A549 (cell line): Measurements from ENCODE around the gene CEMIP2. TPM values are rescaled to one million over a fixed set of nuclear protein-coding genes. Genes with fewer than 3 reads are reported as not detected.

Source experiments
- ATAC-seq, 2 experiments: fragments of 200-7000 bp in 1 of 2; fragments of >200 bp in 1 of 2; cut with Nextera tagmentation in 1 of 2; cut with Tn5 transposase in 1 of 2; 3 replicates each; pipeline versions ENCODE4 v1.8.0 to v1.9.1; 2018 to 2020; ENCODE audit warnings: mild to moderate bottlenecking in 1 of 2, moderate library complexity in 1 of 2
- CTCF ChIA-PET: fragments of 300-600 bp; sonication (Branson Sonifier 250); formaldehyde crosslinking; extraction: SDS; loops from one replicate; lab custom pipeline; 2021; ENCODE audit warnings: antibody characterized with exemption, inconsistent platforms; lab: Yijun Ruan, JAX
- POLR2A ChIA-PET: fragments of 350-600 bp; formaldehyde crosslinking; extraction: SDS; loops from one replicate; lab custom pipeline; 2021; ENCODE audit warnings: antibody characterized with exemption, inconsistent platforms; lab: Yijun Ruan, JAX
- DNase-seq, 2 experiments: peaks; one replicate each; pipeline versions ENCODE4 v3.0.0 to v3.0.0-alpha.2; 2011 to 2016; ENCODE audit warnings: low read depth in 1 of 2, low spot score in 1 of 2
- FAIRE-seq: peaks from 2 replicates; lab custom pipeline; 2011; peaks lifted over from hg19 to GRCh38; lab: Jason Lieb, UNC
- H3K27ac ChIP-seq, 2 experiments: fragments of >200 bp; sonication (Bioruptor Twin); formaldehyde crosslinking; 3 replicates each; pipeline ENCODE4 v1.5.1; 2016 to 2017
- H3K4me1 ChIP-seq: fragments of >200 bp; sonication (Bioruptor Twin); formaldehyde crosslinking; 3 replicates; pipeline ENCODE4 v1.6.1; 2016
- H3K4me2 ChIP-seq: fragments of >200 bp; sonication (Bioruptor Twin); formaldehyde crosslinking; 3 replicates; pipeline ENCODE4 v1.6.1; 2016
- H3K4me3 ChIP-seq: fragments of >200 bp; sonication (Bioruptor Twin); formaldehyde crosslinking; 3 replicates; pipeline ENCODE4 v1.5.1; 2016
- H3K9me3 ChIP-seq: fragments of >200 bp; sonication (Bioruptor Twin); formaldehyde crosslinking; 3 replicates; pipeline ENCODE4 v1.6.1; 2016
- CEBPB ChIP-seq, 2 experiments: fragments of >200 bp in 1 of 2; sonication (Bioruptor Twin) in 1 of 2; formaldehyde crosslinking in 1 of 2; IDR thresholded peaks; 2 replicates each; pipeline ENCODE4 v1.6.1; 2012 to 2016
- CHD2 ChIP-seq: fragments of 150-350 bp; IDR thresholded peaks from 2 replicates; pipeline ENCODE4 v1.6.1; 2014; ENCODE audit warnings: low read length; ENCODE audit not compliant: partially characterized antibody
- CHD4 ChIP-seq: fragments of 200-600 bp; sonication (generic); IDR thresholded peaks from 2 replicates; pipeline ENCODE4 v1.6.1; 2016; ENCODE audit warnings: antibody characterized with exemption, mild to moderate bottlenecking, borderline replicate concordance
- EHF ChIP-seq: fragments of 250-450 bp; sonication (Bioruptor Pico); IDR thresholded peaks from 2 replicates; pipeline ENCODE4 v1.5.0; 2020; ENCODE audit warnings: mild to moderate bottlenecking
- EHMT2 ChIP-seq: fragments of 200-600 bp; sonication (generic); IDR thresholded peaks from 2 replicates; pipeline ENCODE4 v1.6.1; 2016; ENCODE audit warnings: antibody characterized with exemption, low read depth, mild to moderate bottlenecking, moderate library complexity
- ESRRA ChIP-seq: fragments of 150-350 bp; IDR thresholded peaks from 2 replicates; pipeline ENCODE4 v1.6.1; 2014; ENCODE audit warnings: mild to moderate bottlenecking, low read length, borderline replicate concordance
- FOXS1 ChIP-seq: fragments of 250-450 bp; sonication (Bioruptor Pico); IDR thresholded peaks from 2 replicates; pipeline ENCODE4 v1.5.0; 2020; ENCODE audit warnings: mild to moderate bottlenecking, moderate library complexity
- HES2 ChIP-seq: fragments of >200 bp; sonication (Bioruptor Twin); formaldehyde crosslinking; IDR thresholded peaks from 2 replicates; pipeline ENCODE4 v1.6.1; 2016
- HMGXB4 ChIP-seq: fragments of 250-450 bp; sonication (Bioruptor Pico); IDR thresholded peaks from 2 replicates; pipeline ENCODE4 v1.5.0; 2021; ENCODE audit warnings: mild to moderate bottlenecking, moderate library complexity, borderline replicate concordance
- HOXB13 ChIP-seq: fragments of 250-450 bp; sonication (Bioruptor Pico); IDR thresholded peaks from 2 replicates; pipeline ENCODE4 v1.5.0; 2020; ENCODE audit warnings: low read depth, mild to moderate bottlenecking, moderate library complexity
- MAX ChIP-seq: IDR thresholded peaks from 2 replicates; pipeline ENCODE4 v1.6.1; 2012
- MYC ChIP-seq: IDR thresholded peaks from 2 replicates; pipeline ENCODE4 v1.6.1; 2012; ENCODE audit warnings: mild to moderate bottlenecking, inconsistent platforms, low read length, improper control_type of control experiment, borderline replicate concordance
- NFE2L2 ChIP-seq: fragments of 150-350 bp; conservative IDR thresholded peaks from 2 replicates; pipeline ENCODE4 v1.6.1; 2014; ENCODE audit warnings: low read length
- NPAS2 ChIP-seq: fragments of 250-450 bp; sonication (Bioruptor Pico); IDR thresholded peaks from 2 replicates; pipeline ENCODE4 v1.8.0; 2022; ENCODE audit warnings: mild to moderate bottlenecking, moderate library complexity, borderline replicate concordance
- NR3C1 ChIP-seq: fragments of >200 bp; sonication (Bioruptor Twin); formaldehyde crosslinking; IDR thresholded peaks from 3 replicates; pipeline ENCODE4 v1.6.1; 2017
- POLR2AphosphoS2 ChIP-seq: conservative IDR thresholded peaks from 2 replicates; pipeline ENCODE4 v1.6.1; 2012; ENCODE audit warnings: low read length, improper control_type of control experiment, inconsistent platforms
- RARB ChIP-seq: fragments of 250-450 bp; sonication (Bioruptor Pico); IDR thresholded peaks from 2 replicates; pipeline ENCODE4 v1.8.0; 2021; ENCODE audit warnings: mild to moderate bottlenecking, moderate library complexity
- RNF2 ChIP-seq: fragments of 200-600 bp; sonication (generic); IDR thresholded peaks from 2 replicates; pipeline ENCODE4 v1.6.1; 2016; ENCODE audit warnings: low read depth, mild to moderate bottlenecking, antibody characterized with exemption, moderate library complexity, borderline replicate concordance
- SMC3 ChIP-seq: fragments of >200 bp; sonication (Bioruptor Twin); formaldehyde crosslinking; IDR thresholded peaks from 3 replicates; pipeline ENCODE4 v1.6.1; 2018; ENCODE audit warnings: inconsistent platforms
- SREBF2 ChIP-seq: fragments of 450-650 bp; IDR thresholded peaks from 2 replicates; pipeline ENCODE4 v1.6.1; 2014; ENCODE audit warnings: mild to moderate bottlenecking, moderate library complexity
- ZSCAN20 ChIP-seq: fragments of 250-450 bp; sonication (Bioruptor Pico); IDR thresholded peaks from 2 replicates; pipeline ENCODE4 v1.8.0; 2022; ENCODE audit warnings: mild to moderate bottlenecking, moderate library complexity
- WGBS: methylation state at CpG from one replicate; pipeline ENCODE4 v1.1.6; 2017; ENCODE audit errors: missing lambda C conversion rate; 5-methylcytosine and 5-hydroxymethylcytosine counted together
- polyA plus RNA-seq, 4 experiments: library from polyadenylated mRNA; depleted of rRNA in 3 of 4; stranded (reverse); fragments of >200 nt; fragmentation: RNase III in 1 of 4; extraction: RNeasy Plus Mini Kit Qiagen cat#74134 plus additional on column Dnase treatment in 1 of 4; gene quantifications; 2 replicates in 3 of 4; 3 replicates in 1 of 4; pipeline ENCODE4 v1.2.3, GENCODE V29; 2011 to 2017
- TF ChIP-seq, protein P1 (sequence below): IDR thresholded peaks from 2 replicates; pipeline ENCODE4 v1.6.1; 2012
- TF ChIP-seq, protein P2 (sequence below): fragments of 450-650 bp; IDR thresholded peaks from 2 replicates; pipeline ENCODE4 v1.6.1; 2014; ENCODE audit warnings: antibody characterized with exemption
- TF ChIP-seq, protein P3 (sequence below): fragments of >200 bp; sonication (Bioruptor Twin); formaldehyde crosslinking; IDR thresholded peaks from 3 replicates; pipeline ENCODE4 v1.6.1; 2016

Gene CEMIP2
- polyA plus RNA-seq, 2 of the 4 experiments (the other 2 are of a cell fraction), result 146 to 161 TPM

DNA sequence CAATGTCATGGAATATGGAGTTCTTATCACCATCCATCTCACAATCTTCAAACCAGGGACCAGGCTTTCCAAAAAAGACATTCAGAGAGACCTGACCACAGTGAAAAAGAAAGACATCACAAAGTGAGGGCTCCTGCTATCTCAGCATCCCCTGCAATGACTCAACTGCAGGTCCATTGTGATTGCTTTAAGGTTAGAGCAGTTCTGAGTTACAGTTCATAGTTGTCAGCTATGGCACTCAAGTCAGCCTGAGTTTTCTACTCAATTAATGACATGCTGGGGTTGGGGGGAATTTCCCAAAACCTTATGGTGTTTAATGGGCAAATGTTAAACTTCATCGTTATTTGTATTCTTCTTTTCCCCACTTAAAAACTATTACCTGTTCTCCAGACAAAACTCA, 58.9 kb downstream of the CEMIP2 start:
- ATAC-seq, result no peak
- peaks cover under 1% of the 10 kb centered on the region; the same call in 1 of the 3 replicates for H3K4me1 ChIP-seq
- TF ChIP-seq HOXB13, result no peak
- TF ChIP-seq POLR2AphosphoS2, result no peak
- no peak for TF ChIP-seq NR3C1
- TF ChIP-seq, all 56 proteins: peak for 0
- FAIRE-seq (no peak), DNase-seq (no peak)
- Histone ChIP-seq H3K4me3 (no peak overlapping the region), H3K4me2 (no peak overlapping the region), H3K9me3 (no peaks in the 10 kb centered on the region), H3K27ac (no peak overlapping the region)
- WGBS, result 81% methylated on average over 1 of the region's 1 CpG
- ChIA-PET POLR2A (no interaction called here), CTCF (interaction anchor here (0.5 to 2.4 kb wide), 10 partner anchors 10 to 266 kb away, joined by 3 to 11 read pairs (median 4); no protein-coding TSS in a partner anchor)

- CTCF ChIA-PET, result interaction anchor here (1.0 to 2.2 kb wide), 3 partner anchors 9 to 421 kb away, joined by 3 to 9 read pairs (median 3); no protein-coding TSS in a partner anchor
Measured at GRCh38 chr9:71706176-71706575, 62.1 kb downstream of the CEMIP2 start.

DNA sequence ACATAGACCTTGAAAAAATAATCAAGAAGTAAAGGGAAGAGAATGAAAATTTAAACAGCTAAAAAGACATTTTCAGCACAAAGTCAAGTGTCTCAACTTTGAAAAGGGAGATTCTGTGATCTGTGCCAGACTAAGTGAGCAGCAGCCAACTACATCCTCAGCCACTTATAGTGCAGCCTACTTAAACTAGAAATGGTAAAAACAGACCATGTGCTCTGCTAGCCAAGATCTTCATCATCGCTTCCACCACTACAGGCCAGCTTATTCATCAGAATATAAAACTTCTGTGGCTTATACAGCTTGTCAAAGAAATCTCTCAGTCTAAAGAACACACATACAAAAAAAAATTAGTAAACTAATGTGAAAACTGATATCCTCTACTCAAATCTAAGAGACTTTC, 63.5 kb downstream of the CEMIP2 start:
- H3K27ac ChIP-seq, result no peak overlapping the region
- no peaks in the 10 kb centered on the region for H3K9me3 ChIP-seq
- ChIA-PET POLR2A (interaction anchor here (1.5 kb wide), 1 partner anchor 64 kb away, joined by 5 read pairs; the partner anchor contains the start of gene CEMIP2), CTCF (interaction anchor here (0.6 to 1.1 kb wide), 4 partner anchors 12 to 100 kb away, joined by 3 to 6 read pairs (median 4); no protein-coding TSS in a partner anchor)
- TF ChIP-seq, protein P1, sequence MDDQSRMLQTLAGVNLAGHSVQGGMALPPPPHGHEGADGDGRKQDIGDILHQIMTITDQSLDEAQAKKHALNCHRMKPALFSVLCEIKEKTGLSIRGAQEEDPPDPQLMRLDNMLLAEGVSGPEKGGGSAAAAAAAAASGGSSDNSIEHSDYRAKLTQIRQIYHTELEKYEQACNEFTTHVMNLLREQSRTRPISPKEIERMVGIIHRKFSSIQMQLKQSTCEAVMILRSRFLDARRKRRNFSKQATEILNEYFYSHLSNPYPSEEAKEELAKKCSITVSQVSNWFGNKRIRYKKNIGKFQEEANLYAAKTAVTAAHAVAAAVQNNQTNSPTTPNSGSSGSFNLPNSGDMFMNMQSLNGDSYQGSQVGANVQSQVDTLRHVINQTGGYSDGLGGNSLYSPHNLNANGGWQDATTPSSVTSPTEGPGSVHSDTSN, result no peak
- TF ChIP-seq FOXS1, result no peak
- no peak for TF ChIP-seq HES2
- no peak for TF ChIP-seq RNF2
- no peak for TF ChIP-seq CHD4
- no peak for TF ChIP-seq EHF (CRISPR knock-in tag)
- no peak for TF ChIP-seq EHMT2
- no peak for TF ChIP-seq MAX
- TF ChIP-seq, protein P2, sequence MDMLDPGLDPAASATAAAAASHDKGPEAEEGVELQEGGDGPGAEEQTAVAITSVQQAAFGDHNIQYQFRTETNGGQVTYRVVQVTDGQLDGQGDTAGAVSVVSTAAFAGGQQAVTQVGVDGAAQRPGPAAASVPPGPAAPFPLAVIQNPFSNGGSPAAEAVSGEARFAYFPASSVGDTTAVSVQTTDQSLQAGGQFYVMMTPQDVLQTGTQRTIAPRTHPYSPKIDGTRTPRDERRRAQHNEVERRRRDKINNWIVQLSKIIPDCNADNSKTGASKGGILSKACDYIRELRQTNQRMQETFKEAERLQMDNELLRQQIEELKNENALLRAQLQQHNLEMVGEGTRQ, result no peak
- no peak for TF ChIP-seq NPAS2
- TF ChIP-seq NR3C1, result no peak
- TF ChIP-seq HOXB13, result no peak
- TF ChIP-seq CEBPB (IDR thresholded peaks at IDR 0.05), result no peak
- no peak for TF ChIP-seq ESRRA
- no peak for TF ChIP-seq SMC3
- TF ChIP-seq MYC, result no peak
- TF ChIP-seq HMGXB4 (CRISPR knock-in tag), result no peak
- TF ChIP-seq NFE2L2, result no peak
- no peak for TF ChIP-seq CHD2
- WGBS, result 95% methylated on average over 1 of the region's 1 CpG
- H3K4me2 ChIP-seq, result no peak overlapping the region
- DNase-seq, result no peak
- no peak overlapping the region for H3K4me3 ChIP-seq
- no peak for ATAC-seq
- FAIRE-seq, result no peak
- peaks cover 8% of the 10 kb centered on the region; the same call in 2 of the 3 replicates for H3K4me1 ChIP-seq

More at GRCh38 chr9:71706176-71706575, 62.1 kb downstream of the CEMIP2 start:
- Histone ChIP-seq H3K4me1 (peaks cover 8% of the 10 kb centered on the region; the same call in 2 of the 3 replicates), H3K27ac (no peak overlapping the region), H3K4me2 (no peak overlapping the region), H3K9me3 (no peaks in the 10 kb centered on the region), H3K4me3 (no peak overlapping the region)
- TF ChIP-seq, protein P3, sequence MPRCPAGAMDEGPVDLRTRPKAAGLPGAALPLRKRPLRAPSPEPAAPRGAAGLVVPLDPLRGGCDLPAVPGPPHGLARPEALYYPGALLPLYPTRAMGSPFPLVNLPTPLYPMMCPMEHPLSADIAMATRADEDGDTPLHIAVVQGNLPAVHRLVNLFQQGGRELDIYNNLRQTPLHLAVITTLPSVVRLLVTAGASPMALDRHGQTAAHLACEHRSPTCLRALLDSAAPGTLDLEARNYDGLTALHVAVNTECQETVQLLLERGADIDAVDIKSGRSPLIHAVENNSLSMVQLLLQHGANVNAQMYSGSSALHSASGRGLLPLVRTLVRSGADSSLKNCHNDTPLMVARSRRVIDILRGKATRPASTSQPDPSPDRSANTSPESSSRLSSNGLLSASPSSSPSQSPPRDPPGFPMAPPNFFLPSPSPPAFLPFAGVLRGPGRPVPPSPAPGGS, result no peak
- TF ChIP-seq CEBPB (IDR thresholded peaks at IDR 0.05) (no peak), SREBF2 (no peak), EHF (CRISPR knock-in tag) (no peak), RARB (CRISPR knock-in tag) (no peak), ZSCAN20 (CRISPR knock-in tag) (no peak)
- FAIRE-seq (no peak), ATAC-seq (no peak), DNase-seq (no peak)
- 77% methylated on average over 1 of the region's 1 CpG for WGBS
- POLR2A ChIA-PET, result no interaction called here
